GM21717 (cell line): ENCODE results near the gene USB1.

Source experiments
- ATAC-seq: cut with Tn5 transposase; IDR thresholded peaks from one replicate; pipeline ENCODE4 v1.9.1; 2021; ENCODE audit warnings: mild to moderate bottlenecking, moderate library complexity; ENCODE audit not compliant: unreplicated experiment

The USB1 gene

DNA sequence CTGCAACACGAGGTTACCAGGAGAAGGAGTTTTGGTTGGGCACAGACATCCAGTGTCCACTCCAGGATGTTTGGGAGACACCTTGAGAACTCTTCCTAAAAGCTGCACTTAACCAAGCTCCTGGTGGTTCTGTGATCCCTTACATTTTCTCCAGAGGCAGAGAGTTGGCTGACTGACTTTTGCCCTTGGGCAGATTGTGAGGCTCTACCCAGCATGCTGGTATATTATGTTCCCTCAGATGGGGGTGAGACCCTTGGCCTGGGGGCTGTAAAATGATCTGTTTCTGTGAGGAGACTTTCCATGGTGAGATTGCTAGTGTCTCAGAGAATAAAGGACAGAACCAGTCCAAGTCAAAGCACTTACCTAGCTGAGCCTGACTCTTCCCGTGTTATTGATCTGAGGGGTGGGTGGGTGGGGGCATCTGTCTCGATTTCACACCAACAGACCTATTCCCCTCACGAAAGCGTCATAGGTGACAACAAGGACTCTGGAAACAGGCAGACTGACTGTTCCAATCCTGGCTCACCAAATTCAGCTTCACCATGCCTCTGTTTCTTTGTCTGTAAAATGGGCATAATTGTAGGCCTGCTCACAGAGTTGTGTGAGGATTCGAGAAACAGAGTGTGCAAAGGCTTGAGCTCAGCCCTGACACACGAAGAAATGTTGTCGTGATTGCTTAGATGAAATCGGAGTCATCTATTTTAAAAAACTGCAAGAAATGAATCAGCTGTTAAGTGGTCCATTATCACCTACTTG is 12.2 kb downstream of the USB1 start:
- ATAC-seq = no peak

DNA sequence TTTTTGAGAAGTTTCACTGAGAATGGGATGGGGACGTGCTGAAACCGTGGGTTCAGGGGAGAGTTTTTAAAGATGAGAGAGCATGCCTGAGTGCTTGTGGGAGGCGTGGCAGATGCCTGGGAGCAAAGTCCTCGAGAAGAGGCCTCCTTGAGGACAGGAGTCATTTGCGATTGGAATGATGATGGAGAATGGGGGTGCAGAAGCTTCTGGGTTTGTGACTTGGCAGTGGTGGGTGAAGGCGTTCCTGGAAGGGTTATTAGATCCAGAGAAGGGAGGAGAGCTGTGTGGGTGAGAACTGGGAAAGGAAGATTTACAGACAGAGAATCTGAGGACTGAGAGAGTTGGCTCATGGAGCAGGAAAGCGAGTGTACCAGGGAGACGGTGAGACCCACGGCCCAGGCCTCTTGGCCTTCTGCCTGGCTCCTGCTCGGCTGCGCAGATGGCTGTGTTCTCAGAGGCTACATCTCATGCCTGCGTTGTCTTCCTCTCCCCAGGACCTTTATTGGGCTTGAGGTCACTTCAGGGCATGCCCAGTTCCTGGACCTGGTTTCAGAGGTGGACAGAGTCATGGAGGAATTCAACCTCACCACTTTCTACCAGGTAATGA is 15.7 kb downstream of the USB1 start:
- no peak for ATAC-seq

DNA sequence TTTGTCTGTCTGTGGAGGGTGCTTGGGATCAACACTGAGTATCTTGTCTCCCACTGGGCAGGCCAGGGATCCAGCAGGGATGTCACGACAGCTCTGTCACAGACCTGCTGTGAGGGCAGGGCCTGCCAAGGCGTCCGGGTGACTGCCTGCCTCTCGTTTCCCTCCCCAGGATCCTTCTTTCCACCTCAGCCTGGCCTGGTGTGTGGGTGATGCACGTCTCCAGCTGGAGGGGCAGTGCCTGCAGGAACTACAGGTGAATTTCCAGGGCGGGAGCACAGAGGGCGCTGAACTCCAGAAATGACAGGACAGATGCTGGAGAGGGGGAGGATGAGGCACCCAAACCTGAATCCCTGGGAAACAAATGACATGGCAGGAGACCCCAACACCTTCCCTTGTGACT is 17.6 kb downstream of the USB1 start:
- no peak for ATAC-seq

GRCh38 chr16:58019866-58020538 is 18.8 kb downstream of the USB1 start:
- ATAC-seq = no peak

GRCh38 chr16:58020628-58021521 is 19.7 kb downstream of the USB1 start:
- ATAC-seq = no peak

- no peak for ATAC-seq
Observed at GRCh38 chr16:58021661-58022551, 20.7 kb downstream of the USB1 start.

DNA sequence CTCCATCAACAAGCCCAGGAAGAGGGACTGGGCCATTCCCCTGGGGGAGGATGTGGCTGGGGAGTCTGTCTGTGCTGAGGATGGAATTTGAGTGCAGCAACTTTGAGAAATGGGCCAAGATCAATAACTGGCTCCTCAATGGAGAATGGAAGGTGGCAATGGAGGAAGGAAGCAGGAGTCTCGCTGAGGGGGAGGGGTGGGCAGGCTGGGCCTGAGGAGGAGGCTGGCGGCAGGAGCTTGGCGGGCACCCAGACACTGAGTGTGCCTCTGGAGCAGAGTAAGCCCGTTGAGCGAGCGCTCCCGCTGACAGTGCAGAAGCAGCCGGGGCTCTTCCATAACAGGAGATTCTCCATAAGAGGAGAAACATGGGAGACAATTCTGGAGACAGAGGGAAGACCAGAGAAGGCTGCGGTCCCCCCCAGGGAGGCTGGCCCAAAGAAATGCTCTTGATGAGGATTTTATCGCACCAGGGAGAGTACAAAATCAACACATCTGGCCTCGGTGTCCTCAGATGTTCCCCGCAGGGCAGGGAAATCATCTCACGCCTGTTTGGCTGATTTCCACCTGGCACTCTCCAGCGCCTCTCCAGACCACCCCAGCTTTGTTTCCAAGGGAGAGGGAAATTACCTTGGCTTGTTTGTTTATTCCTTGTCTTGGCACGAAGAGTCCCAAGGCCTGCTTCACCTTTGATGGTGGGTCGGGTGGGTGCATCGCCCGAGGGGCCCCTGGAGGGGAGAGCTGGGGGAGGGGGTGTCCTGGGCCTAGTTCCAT is 21.6 kb downstream of the USB1 start:
- ATAC-seq = no peak

- ATAC-seq = no peak
Observed at GRCh38 chr16:58024486-58025350, 23.5 kb downstream of the USB1 start.

GRCh38 chr16:58025351-58026138 is 24.3 kb downstream of the USB1 start, which contains the start of gene MMP15:
Gene MMP15, plus strand, starts transcription at chr16:58025754. Its CDS starts 597 bp downstream, at chr16:58026351.
- peak; percentile 53 for ATAC-seq

DNA sequence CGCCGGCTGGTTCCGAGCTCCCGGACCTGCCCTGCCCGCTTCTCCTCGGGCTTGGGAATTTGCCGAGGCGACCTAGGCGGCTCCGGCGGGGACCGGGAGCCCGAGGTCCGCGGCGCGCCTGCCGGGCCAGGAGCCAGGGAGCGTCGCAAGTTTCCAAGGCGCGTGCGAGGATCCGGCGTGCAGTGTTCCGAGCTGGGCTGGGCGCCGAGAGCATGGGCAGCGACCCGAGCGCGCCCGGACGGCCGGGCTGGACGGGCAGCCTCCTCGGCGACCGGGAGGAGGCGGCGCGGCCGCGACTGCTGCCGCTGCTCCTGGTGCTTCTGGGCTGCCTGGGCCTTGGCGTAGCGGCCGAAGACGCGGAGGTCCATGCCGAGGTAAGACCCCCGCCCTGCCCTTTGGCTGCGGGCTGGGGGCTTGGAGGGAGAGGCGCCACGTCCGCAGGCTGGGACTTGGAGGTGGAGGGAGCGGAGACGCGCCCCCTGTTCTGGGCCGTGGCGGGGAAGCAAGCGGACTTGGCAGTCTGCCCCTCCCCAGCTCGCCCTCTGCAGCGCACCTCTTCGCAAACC is 25.0 kb downstream of the USB1 start:
- no peak for ATAC-seq

GRCh38 chr16:58026705-58027160 is 25.5 kb downstream of the USB1 start:
- ATAC-seq = no peak

GRCh38 chr16:58027161-58027915 is 26.1 kb downstream of the USB1 start:
- ATAC-seq = no peak

DNA sequence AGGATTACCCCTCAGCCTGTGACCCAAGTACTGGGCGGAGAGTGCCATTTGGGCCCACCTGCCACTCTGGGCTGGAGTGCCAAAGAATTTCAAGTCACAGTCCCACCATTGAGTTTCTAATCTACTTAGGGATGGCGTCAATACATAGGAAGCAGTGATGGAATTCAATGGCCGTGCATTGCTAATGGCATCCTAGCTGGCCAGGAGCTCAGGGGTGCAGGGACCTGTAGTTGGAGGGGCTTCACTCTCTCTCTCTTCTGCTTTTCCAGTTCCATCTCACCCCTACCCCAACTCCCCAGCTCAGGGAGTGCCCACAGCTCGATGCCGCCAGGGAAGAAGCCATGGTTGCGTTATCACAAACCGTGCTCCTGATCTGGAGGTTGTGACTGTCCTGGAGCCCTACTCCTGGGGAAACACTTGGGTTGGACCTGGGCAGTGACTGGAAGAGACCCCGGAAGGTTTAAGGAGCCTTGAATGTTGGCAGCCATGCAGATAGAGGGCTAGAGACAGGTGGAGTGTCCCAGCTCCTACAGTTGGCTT is 26.8 kb downstream of the USB1 start:
- ATAC-seq = no peak

GRCh38 chr16:58028541-58029070 is 27.4 kb downstream of the USB1 start:
- no peak for ATAC-seq

DNA sequence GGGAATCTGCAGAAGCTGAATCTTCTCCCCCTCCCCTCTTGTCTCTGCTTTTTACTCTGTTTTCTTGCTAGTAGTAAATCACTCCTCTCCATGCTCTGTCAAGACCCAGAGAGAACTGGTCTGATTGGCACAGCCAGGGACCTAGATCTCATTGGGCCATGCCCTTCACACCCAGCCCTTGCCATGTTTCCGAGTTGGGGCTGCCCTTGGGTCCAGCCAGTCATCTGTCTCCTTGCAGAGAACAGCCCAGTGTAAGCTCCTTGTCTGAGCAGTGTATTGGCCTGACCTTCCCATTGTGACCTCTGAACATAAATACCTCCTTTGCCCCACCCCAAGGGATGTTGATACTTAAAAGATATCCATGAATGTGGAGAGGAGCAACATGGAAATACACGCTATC is 28.2 kb downstream of the USB1 start:
- no peak for ATAC-seq
